ENCODE measurements around the gene LMNA.
"Not testable (repeated sequence)": the region's sequence is repeated elsewhere in the genome, so short reads cannot be mapped to it uniquely, and the experiment has no call there.

Gene LMNA

DNA sequence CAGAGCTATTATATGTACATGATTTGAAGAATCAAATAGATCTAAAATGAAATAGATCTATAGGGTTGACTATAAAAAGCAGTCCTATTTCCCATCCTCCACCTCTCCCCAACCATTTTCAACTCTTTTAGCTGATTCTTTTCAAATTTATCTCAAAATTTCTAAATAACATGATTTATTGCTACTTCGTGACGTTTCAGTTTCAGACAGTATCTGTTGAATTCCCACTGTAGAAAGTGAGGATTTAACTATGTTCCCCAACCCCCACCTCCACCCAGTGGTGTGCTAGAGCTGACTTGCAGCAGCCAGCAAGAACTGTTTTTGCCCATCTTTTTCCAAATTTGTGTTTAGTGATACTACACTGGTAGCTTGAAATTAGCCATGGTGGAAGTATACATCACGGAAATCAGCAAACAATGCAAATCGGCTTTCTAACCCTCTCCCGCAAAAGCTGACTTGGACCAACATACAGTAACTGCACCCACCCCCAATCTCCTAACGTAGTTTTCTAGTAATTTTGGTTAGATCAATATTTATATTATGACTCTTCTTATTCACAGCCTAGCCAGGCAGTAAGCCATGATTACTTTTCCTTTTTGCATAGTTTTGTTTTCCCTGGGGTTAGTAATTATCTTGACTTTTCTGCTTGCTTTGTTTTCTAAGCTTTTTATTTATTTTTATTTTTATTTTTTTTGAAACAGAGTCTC, 49.8 kb downstream of the LMNA start:
- DNase-seq = no peak

DNA sequence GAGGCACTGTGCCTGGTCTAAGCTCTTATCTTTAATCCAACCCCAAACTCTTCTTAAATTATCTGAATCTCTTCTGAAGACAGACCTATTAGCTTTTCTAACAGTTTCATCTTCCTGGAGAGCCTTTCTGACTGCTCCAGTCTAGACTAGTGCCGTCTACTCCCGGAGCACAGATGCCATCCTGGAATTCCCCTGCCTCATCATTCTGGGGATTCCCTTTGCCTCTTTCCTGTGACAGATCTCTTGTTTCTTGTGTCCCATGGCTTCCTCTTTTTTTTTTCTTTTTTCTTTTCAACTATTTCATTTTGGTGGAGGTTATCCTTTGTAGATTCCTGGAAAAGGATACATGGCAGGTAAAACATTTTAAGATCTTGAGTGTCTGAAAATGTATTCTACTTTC, 50.6 kb downstream of the LMNA start:
- DNase-seq = no peak

- DNase-seq = no peak
These were observed 53.0 kb downstream of the LMNA start for GRCh38 chr1:156167536-156167935.

DNA sequence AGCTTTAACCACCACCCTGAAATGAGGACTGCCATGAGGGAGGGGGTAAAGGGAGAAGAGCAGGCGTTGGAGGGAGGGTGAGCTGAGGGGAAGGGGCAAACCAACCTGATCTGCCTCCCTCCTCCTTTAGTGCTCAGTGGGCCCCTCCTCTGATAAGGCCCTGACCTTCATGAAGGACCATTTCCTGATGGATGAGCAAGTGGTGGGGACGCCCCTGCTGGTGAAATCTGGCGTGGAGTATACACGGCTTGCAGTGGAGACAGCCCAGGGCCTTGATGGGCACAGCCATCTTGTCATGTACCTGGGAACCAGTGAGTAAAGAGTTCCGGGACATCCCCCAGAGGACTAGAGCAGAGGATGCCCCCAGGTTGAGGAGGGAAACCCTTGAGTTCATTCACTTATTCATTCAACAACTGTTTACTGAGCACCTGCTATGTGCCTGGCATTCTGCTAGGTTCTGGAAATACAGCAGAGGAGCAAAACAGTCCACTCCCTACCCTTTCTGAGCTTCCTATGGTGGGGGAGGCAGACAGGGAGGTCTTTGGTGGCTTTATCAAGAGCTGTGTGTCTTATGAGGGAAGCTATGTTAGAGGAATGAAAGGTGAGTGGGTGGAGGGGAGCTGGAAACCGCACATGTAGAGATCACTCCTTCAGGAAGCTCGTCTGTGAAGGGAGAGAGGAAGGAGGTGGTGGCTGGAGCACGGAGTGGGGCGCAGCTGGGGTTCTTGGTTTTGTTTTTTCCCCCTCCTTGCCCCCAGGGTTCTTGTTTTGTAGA, 58.4 kb downstream of the LMNA start:
- DNase-seq = no peak

- no peak for DNase-seq
These were observed 62.2 kb downstream of the LMNA start for GRCh38 chr1:156176610-156177210.

DNA sequence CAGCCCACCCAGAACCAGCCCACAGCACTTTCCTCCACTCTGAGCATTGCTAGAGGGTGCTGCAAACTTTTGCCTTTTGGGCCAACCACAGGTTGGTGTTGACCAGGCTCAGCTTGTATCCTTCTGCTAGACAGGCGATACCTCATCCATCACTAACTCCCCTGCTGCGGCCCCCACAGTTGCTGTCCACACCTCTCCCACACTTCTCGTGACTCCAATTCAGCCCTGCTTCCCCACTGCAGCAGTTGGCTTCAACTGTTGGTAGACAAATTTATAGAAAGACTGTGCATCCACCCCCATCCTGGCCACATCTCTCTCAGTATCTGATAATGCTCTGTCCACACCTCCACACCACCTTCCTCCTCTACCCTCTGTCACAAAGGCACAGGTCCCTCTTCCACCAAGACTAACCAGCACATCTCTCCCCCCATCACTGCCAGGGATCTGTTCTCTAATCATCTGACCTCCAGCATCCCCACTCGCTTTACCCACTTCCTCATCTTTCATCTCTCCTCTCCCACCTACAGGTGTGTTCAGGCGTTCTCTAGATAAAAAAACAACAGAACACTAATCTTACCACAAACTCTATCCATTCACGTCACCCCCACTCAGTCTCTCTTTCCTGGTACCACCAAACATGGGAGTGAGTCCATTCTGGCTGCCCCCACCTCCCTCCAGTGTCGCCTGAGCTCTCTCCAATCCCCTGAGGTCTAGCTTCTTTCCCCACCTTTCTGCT, 63.6 kb downstream of the LMNA start:
- no peak for DNase-seq

DNA sequence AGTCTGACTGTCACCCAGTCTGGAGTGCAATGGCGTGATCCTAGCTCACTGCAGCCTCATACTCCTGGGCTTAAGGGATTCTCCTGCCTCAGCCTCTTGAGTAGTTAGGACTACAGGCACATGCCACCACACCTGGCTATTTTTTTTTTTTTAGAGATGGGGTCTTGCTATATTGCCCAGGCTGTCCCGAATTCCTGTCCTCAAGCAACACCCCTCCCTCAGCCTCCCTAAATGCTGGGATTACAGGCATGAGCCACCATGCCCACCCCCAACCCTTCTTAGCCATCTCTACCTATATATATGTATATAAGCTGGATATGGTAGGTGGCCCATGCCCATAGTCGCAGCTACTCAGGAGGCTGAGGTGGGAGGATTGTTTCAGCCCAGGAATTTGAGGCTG, 66.0 kb downstream of the LMNA start:
- DNase-seq = no peak

- not testable (repeated sequence) for DNase-seq
These were observed 66.9 kb downstream of the LMNA start for GRCh38 chr1:156181391-156181924.

DNA sequence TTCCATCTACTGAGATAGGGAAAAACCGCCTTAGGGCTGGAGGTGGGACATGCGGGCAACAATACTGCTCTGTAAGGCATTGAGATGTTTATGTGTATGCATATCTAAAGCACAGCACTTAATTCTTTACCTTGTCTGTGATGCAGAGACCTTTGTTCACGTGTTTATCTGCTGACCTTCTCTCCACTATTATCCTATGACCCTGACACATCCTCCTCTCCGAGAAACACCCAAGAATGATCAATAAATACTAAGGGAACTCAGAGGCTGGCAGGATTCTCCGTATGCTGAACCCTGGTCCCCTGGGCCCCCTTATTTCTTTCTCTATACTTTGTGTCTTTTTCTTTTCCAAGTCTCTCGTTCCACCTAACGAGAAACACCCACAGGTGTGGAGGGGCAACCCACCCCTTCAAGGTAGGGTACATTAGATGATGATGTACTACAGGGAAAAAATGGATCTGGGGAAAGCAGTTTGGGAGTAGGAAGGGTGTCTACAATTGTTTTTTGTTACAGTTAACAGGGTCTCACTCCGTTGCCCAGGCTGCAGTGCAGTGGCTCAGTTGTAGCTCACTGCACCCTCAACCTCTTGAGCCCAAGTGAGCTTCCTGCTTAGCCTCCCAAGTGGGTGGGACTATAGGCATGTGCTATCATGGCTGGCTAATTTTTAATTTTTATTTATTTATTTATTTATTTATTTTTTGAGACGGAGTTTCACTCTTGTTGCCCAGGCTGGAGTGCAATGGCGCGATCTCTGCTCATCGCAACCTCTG, 67.7 kb downstream of the LMNA start:
- DNase-seq = not testable (repeated sequence)

GRCh38 chr1:156186347-156187177, 72.1 kb downstream of the LMNA start:
- DNase-seq = not testable (repeated sequence)

Measured in NCI-H2171 treated with DMSO at 0.1 percent for 48 hours (cell line).